GM18873 (cell line): Measurements from ENCODE around the gene SPRR2G.
"Not testable (repeated sequence)": the region's sequence is repeated elsewhere in the genome, so short reads cannot be mapped to it uniquely, and the experiment has no call there.

Experiments
- ATAC-seq: cut with Tn5 transposase; IDR thresholded peaks from one replicate; pipeline ENCODE4 v1.9.1; 2021; ENCODE audit warnings: mild to moderate bottlenecking, moderate library complexity, moderate number of reproducible peaks; ENCODE audit not compliant: unreplicated experiment, low FRiP score

Gene SPRR2G

GRCh38 chr1:153150846-153151245 is at the start of gene SPRR2G:
TSS of gene SPRR2G (minus strand) at chr1:153150890. CDS start at chr1:153150110, 780 bp downstream.
- ATAC-seq: no peak

DNA sequence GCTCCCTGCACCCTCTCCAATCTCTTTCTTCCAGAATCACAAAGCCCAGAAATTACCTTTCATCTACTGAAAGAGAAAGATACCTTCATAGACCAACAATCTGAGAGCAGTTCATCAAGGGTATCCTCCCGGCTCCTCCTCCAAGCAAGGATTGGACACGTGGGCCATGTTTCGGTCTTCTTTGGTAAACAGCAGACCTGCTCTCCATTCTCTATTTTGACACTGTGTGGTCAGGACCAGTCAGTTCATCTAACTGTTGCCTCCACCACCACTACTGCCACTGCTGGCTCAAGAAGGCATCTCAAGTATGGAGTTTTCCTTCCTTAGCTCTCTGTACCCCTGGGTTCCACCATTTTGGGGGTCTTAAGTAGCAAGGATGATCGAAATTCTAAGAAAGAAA is 44.5 kb upstream of the SPRR2G start:
- ATAC-seq: no peak

- ATAC-seq: no peak
Observed at GRCh38 chr1:153194331-153195050, 43.8 kb upstream of the SPRR2G start.

DNA sequence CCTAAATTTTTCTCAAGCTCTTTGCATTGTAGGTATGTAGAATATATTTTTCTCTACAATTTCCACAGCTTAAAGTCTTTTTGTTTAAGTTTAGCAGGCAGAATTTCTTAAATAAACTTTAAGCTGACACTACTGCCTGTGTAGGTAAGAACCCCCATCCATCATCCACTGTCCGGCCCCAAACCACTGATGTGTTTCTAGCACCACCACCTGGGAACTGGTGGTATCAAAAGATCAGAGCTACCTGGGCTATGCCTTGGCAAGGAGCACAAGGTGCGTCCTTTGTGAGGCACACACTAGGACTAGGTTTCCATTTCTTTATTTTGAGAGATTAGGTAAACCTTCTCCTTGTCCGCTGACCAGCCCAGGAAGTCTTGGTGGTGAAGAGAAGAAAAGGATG is 42.0 kb upstream of the SPRR2G start:
- no peak for ATAC-seq

GRCh38 chr1:153190373-153190772 is 39.7 kb upstream of the SPRR2G start:
- ATAC-seq: no peak

GRCh38 chr1:153188301-153188700 is 37.6 kb upstream of the SPRR2G start:
- not testable (repeated sequence) for ATAC-seq

- no peak for ATAC-seq
Observed at GRCh38 chr1:153180556-153180955, 29.9 kb upstream of the SPRR2G start.

DNA sequence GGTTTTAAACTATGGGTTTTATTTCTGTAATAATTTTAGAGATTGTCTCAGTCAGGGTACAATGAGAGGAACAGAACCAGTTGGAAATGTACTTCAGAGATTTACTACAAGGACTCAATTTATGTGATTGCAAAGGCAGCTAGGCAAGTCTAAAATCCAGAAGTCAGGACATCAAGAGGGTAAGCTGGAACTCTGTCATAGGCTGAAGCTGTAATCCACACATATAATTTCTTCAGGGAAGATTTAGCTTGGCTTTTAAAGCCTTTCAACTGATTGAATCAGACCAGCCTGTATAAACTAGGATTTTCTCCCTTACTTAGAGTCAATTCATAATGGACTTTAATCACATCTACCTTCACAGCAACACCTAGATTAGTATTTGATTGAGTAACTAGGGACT is 28.2 kb upstream of the SPRR2G start:
- no peak for ATAC-seq

GRCh38 chr1:153174624-153175023 is 23.9 kb upstream of the SPRR2G start:
- no peak for ATAC-seq

DNA sequence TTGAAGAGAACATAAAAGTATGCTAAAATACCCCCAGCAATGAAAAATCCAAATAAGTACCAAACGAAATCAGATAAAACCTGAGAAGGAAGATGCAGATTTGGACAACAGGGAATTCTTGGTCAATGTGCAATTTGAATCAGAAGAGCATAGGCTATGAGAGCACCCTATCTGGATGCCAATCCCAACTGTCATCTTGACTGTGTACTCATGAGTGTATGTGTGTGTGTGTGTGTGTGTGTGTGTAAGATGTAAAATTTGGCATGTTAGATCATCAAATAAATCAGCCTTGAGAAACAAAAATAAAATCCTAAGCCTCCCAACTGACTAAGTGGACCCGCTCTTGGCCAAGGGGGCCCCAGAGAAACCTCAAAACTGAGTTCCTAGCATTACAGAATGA is 18.0 kb upstream of the SPRR2G start:
- no peak for ATAC-seq

GRCh38 chr1:153155541-153155940 is 4.9 kb upstream of the SPRR2G start:
- no peak for ATAC-seq

- ATAC-seq: no peak
Observed at GRCh38 chr1:153152481-153152880, 1.8 kb upstream of the SPRR2G start.

DNA sequence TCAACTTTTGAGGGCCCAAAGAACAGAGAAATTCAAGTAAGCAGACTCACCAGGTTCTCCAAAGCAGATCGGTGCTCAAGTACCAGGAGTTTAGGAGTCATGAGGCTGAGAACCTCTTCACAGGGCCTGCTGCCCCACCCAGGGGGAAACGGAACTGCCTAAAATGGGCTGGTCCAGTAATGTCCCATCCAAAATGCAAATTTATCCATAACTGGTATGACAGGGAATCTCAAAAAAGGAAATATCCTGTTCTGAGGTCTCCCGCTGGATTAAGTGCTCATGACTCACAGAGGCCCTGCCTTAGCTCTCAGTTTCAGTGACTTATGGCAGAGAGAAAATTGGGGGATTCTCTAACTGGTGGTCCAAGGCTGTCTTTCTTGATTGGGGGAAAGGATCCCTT is 9.3 kb downstream of the SPRR2G start:
- no peak for ATAC-seq

DNA sequence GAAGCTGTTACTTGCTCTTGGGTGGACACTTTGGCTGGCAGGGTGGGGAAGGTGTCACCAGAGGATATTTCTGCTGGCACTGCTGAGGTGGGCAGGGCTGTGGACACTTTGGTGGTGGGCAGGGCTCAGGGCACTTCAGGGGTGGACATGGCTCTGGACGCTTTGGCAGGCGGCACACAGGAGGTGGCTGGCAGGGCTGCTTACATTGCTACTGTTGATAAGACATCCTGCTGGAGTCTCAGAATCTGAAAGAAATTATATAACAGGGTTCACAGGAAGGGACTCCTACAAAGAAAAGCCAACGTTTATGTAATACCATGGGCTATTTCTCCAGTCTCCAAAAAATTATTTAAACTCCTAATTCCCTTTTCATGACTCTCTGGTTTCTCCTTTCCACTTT is 10.2 kb downstream of the SPRR2G start:
- no peak for ATAC-seq

- no peak for ATAC-seq
Observed at GRCh38 chr1:153133743-153134142, 16.9 kb downstream of the SPRR2G start.

DNA sequence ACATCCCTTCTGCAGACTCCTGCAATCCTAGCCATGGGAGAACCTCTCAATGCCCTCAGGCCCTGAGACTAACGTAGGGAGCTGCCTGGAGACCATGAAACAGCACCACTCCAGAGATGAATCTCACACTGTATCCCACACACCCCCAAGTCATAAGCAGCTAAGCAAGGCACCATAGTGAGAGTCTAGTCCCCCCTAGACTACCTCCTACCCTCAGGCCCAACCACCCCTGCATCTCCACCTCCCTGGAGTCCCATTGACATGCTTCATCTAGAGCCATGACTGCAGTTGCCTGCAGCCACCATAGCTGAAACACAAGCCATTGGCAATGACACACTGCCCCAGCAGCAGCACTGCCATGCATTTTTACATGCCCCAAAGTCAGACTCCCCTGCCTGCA is 17.4 kb downstream of the SPRR2G start:
- no peak for ATAC-seq

DNA sequence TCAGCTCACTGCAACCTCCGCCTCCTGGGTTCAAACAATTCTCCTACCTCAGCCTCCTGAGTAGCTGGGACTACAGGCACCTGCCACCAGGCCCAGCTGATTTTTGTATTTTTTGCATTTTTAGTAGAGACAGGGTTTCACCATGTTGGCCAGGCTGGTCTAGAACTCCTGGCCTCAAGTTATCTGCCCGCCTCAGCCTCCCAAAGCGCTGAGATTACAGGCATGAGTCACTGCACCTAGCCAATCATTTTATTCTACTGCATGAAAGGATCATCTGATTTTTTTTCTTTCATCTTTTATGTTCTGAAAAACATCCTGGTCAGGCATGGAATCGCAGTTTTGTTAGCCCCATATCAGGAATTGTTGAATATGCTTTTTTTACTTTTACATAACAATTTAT is 22.0 kb downstream of the SPRR2G start:
- not testable (repeated sequence) for ATAC-seq

DNA sequence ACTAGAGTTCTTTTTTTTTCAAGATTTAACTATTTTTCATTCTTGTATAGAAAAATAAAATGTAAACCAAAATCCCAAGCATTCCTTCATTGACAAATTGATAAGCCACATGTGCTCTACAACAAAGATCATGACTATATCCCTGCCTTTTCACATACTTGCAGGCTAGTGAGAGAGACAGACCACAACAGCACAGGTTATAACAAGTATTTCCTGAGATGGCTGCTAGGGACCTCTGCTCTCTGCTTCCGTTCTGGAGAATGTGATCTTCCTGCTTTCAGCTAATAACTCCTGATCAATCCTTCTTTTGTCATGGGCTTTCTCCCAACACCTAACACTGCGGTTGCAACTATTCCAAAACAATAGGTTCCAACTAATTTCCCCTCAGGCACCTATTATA is 23.4 kb downstream of the SPRR2G start:
- no peak for ATAC-seq

- ATAC-seq: no peak
Observed at GRCh38 chr1:153125536-153125935, 25.2 kb downstream of the SPRR2G start.

DNA sequence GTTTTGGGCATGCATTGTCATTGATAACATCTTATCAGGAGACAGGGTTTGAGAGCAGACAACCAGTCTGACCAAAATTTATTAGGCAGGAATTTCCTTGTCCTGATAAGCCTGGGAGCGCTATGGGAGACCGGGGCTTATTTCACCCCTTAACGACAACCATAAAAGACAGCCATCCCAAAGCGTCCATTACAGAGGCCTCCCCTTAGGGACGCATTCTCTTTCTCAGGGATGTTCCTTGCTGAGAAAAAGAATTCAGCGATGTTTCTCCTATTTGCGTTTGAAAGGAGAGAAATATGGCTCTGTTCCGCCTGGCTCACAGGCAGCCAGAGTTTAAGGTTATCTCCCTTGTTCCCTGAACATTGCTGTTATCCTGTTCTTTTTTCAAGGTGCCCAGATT is 26.9 kb downstream of the SPRR2G start:
- not testable (repeated sequence) for ATAC-seq

GRCh38 chr1:153122831-153123421 is 27.8 kb downstream of the SPRR2G start:
- ATAC-seq: no peak

- ATAC-seq: no peak
Observed at GRCh38 chr1:153120945-153121344, 29.7 kb downstream of the SPRR2G start.
